Fibroblast of villous mesenchyme (primary cell): ENCODE results near the gene UXT. TPM values are rescaled to one million over a fixed set of nuclear protein-coding genes. Genes with fewer than 3 reads are reported as not detected.

Experiments used
- DNase-seq: peaks from one replicate; pipeline ENCODE4 v3.0.0-alpha.2; 2010; ENCODE audit warnings: low read depth
- H3K4me3 ChIP-seq: 2 replicates; pipeline ENCODE4 v1.5.1; 2011; ENCODE audit warnings: low read depth, mild to moderate bottlenecking, low read length
- CTCF ChIP-seq: IDR thresholded peaks from 2 replicates; pipeline ENCODE4 v1.5.1; 2012; ENCODE audit warnings: low read depth, mild to moderate bottlenecking, low read length; ENCODE audit not compliant: insufficient read depth
- total RNA-seq: library from RNA; depleted of rRNA; stranded (reverse); fragments of >200 nt; gene quantifications from 2 replicates; pipeline ENCODE4 v1.2.3, GENCODE V29; 2012

UXT gene
- total RNA-seq, result 91.5 and 101 TPM in 2 replicates

GRCh38 chrX:47658684-47659420, at the start of gene UXT:
Gene UXT, minus strand, starts transcription at chrX:47659180. Its CDS starts 253 bp downstream, at chrX:47658927.
- TF ChIP-seq CTCF, result no peak
- DNase-seq, result peak; percentile 98
- peak within 1 kb of the TSS; percentile 71 for H3K4me3 ChIP-seq

GRCh38 chrX:47707031-47707780, 48.2 kb upstream of the UXT start:
- no peak overlapping the region for H3K4me3 ChIP-seq
- TF ChIP-seq CTCF, result no peak
- DNase-seq, result peak; percentile 73

GRCh38 chrX:47706575-47706974, 47.6 kb upstream of the UXT start:
- no peak overlapping the region for H3K4me3 ChIP-seq
- DNase-seq, result peak; percentile 32
- no peak for TF ChIP-seq CTCF

- TF ChIP-seq CTCF, result no peak
- no peak overlapping the region for H3K4me3 ChIP-seq
- no peak for DNase-seq
Measured at GRCh38 chrX:47704736-47705135, 45.8 kb upstream of the UXT start.

- no peak overlapping the region for H3K4me3 ChIP-seq
- DNase-seq, result no peak
- no peak for TF ChIP-seq CTCF
Measured at GRCh38 chrX:47697181-47697580, 38.2 kb upstream of the UXT start.

- DNase-seq, result no peak
- no peak overlapping the region for H3K4me3 ChIP-seq
Measured at GRCh38 chrX:47690175-47690574, 31.2 kb upstream of the UXT start.

More at GRCh38 chrX:47690175-47690574, 31.2 kb upstream of the UXT start:
- no peak for TF ChIP-seq CTCF
